GM20431 (cell line): ENCODE results near the gene PEMT.

Experiments
- in situ Hi-C: fragments of 300-500 bp; cut with MseI, MboI; formaldehyde crosslinking; loops from one replicate; pipeline ENCODE4 v1.15.0; 2020; ENCODE audit warnings: low sequenced_read_pairs; ENCODE audit not compliant: unreplicated experiment

The PEMT gene

DNA sequence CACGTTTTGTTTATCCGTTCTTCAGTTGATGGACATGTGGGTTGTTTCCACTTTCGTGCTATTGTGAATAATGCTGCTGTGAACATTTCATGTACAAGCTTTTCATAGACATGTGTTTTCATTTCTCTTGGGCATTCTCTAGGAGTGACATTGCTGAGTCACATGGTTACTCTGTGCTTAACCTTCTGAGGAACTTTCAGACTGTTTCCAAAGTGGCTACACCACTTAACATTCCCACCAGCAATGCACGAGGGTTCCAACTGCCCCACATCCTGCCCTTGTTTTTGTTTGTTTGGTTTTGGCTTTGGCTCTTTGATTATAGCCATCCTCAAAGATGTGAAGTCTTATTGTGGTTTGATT lies 14.2 kb upstream of the PEMT start:
- in situ Hi-C loops: no loop called here

DNA sequence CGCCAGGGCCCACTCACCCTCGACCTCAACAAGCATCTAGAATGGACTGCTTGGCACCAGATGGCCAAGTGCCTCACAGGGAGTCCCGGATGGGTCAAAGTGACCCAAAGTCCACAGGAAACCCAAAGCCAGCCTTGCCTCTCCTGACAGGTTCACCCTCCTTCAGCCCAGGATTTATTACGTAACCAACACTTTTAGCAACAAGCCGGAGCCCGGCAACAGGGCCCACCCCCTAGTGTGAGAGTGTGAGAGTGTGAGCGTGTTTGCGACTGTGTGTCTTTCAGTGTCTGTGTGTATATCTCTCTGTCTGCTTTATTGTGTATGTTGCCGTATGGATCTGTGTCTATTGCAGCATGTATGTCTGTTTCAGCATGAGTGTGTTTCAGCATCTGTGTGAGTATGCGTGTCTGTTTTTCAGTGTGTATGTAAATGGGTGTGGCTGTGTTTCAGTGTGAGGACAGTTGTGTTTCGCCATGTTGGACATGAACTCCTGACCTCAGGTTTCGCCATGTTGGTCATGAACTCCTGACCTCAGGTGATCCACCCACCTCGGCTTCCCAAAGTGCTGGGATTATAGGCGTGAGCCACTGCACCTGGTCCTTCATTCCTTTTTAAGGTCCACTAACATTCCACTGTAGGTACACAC lies 13.7 kb upstream of the PEMT start:
- in situ Hi-C loops: no loop called here

DNA sequence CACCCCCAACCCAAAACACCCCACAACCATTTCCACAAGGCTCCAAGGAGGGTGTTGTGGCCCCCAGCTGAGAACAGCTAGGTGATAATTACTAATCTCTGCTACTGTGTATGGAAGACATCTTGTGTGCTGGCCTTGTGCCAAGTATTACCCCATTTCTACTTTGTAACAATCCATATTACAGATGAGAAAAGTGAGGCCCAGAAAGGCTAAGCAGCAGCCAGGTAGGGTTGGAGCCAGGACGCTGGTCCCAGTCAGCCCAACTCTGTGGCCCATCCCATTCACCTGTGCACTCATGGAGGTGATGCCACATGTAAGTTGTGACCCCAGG lies 12.4 kb upstream of the PEMT start:
- in situ Hi-C loops: no loop called here

DNA sequence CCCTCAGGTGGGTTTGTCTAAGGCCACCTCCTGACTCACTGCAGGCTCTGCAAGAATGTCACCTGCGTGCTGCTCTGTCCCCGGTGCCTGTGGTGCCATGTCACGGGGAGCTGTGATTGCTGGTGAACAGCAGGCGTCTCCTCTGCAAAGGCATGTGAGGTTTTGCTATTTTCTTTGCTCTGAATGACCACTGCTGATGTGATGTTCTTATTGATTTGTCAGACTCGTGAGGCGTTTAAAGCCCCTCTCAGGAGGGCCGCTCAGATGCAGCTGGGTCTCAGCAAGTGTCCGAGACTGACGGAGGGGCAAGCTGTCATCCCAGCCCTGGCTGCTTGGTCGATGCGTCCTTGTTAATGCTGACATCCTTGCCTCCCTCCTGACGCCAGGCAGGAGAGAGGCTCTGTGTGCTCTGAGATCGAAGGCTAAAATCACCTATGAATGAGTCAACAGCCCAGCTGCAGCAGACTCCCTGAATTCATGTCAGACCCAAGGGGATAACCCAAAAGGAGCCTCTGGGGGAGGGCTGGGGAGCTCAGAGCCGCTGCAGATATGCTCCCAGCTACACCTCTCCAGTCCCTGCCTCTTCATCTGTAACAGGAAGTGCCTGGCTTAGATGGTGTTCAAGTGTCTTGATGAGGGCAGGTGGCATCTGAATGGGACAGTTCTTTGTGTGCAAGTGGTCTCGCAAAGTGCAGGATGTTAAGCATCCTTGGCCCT lies 11.8 kb upstream of the PEMT start:
- in situ Hi-C loops: no loop called here

DNA sequence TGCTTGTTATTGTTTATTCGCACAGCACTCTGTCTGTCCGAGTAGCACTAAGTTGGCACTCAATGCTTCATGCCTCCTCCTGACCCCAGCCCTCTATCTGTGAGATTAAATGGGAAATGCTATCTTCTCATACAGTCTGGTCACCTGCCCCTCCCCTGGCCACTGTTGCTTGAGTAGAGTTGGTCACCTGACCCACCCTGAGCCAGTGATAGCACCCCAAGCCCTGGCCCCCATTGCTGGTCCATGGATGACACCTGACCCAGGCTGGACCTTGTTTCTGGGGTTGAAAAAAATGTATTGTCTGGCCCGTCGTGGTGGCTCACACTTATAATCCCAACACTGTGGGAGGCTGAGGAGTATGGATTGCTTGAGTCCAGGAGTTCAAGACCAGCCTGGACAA lies 8.5 kb upstream of the PEMT start:
- in situ Hi-C loops: no loop called here

DNA sequence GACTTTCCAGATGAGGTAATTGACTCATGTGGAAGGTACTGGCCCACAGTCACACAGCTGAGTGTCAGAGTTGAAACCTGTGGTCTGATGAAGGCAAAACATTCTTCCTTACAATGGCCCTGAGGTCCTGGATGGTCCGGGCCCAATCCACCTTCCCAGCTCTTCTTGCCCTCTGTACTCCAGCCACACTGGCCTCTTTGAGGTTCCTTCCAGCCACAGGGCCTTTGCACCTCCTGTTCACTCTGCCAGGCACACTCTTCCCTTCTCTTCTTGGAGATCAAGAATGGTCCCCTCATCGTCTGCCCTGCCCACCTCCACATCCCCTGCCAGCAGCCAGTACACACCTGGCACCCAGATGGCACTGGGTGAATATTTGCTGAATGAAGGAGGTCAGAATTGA lies 6.5 kb upstream of the PEMT start:
- in situ Hi-C loops: no loop called here

DNA sequence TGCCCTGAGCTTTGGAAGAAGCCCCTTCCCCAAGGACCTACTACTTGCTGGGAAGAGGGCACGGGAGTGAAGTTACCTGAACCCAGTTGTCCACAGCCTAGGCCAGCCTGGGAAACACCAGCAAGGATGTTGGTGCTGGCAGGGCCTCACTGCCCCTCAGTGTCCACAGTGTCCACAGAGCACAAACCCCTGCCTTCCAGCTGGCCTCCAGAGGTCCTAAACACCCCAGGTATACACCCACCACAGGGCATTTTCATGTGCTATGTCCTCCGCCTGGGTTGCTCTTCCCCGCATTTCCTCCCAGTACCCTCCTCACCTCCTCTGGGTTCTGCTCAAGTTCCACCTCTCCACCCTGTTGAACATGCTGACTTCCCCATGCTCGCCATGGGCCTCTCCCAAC lies 4.2 kb upstream of the PEMT start:
- in situ Hi-C loops: no loop called here

DNA sequence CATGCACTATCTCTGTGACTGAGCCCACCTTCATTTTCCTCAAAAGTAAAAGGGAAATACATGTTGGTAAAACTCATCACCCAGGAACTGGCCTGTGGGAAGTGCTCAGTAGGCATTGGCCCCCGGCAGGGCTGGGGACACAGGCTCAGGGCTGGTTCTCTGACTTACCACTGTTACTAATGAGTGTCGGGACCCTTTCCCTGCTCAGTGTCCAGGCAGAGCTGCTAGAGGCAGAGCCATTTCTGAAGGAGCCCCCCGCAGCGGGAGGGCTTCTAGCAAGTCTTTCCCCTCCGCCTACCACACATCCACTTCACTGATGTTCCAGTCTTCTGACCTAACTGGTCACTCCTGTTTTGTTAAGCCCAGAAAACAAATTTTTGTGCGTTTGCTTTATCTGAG lies 1.7 kb upstream of the PEMT start:
- in situ Hi-C loops: no loop called here

DNA sequence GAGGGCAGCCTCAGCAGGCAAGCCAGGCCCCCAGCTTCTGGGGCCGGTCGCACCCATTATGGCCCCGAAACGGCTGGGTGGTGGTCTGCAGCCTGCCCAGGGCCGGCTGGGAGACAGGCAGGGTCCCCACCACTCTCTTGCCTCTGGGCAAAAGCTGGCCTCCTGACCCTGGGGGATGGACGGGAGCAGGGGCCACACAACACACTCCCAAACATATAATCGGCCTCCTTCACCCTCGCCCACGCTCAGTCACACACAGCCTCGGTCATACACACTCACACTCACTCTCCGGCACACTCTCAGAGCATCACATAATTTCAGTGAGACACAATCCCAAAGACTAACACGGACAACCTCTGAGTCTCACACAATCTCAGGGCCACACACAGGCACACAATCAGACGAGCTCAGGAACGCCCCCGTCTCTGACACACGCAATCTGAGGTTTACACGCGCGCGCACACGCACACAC lies 589 bp downstream of the PEMT start:
- in situ Hi-C loops: no loop called here

DNA sequence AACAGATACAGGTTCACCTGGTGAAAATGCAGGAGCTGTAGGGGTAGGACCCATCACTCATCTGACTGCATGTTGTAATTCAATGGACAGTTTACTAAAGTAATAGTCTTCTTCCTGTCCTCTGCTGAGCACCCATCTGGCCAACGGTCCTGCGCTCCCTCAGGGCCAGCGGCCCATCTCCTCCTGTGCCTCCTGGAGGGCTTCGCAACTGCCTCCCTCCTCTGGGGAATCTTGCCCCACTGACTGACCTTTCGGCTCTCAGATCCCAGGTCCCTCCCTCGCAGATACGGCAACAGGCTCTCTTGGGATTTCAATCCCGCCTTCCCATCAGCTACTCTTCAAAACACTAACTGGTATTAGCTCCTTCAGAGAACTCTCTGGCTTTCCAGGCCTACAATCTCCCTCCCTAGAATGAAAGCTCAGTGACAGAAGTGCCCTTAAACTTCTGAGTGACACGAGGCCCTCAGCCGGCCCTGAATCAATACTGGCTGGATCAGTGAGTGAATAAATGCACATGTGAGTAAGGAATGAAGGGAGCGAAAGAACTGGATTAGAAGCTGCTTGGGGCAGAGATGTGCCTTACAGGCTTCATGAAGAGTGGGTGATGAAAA lies 1.3 kb downstream of the PEMT start:
- in situ Hi-C loops: no loop called here

DNA sequence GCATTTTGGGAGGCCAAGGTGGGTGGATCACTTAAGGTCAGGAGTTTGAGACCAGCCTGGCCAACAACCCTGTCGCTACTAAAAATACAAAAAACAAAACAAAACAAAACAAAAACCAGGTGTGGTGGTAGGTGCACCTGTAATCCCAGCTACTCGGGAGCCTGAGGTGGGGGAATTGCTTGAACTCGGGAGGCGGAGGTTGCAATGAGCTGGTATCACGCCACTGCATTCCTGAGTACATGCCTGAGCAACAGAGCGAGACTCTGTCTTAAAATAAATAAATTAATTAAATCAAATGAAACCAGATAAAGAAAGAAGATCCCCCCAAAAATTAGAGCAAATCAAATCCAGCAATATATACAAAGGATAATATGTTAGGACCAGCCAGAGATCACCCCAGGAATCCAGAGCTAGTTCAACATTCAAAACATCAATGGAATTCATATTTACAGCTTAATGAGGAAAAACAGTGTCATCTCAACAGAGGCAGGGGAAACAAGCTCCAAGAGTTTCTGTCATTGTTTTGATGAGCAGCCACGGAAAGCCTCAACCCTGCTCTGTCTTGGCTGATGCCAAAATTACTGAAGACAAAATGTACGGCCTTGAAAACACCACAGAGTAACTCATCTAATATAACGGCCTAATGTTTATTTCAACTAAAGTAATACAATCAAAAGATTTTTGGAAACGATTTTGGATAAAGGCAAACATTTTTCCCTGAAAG lies 3.7 kb downstream of the PEMT start:
- in situ Hi-C loops: no loop called here

DNA sequence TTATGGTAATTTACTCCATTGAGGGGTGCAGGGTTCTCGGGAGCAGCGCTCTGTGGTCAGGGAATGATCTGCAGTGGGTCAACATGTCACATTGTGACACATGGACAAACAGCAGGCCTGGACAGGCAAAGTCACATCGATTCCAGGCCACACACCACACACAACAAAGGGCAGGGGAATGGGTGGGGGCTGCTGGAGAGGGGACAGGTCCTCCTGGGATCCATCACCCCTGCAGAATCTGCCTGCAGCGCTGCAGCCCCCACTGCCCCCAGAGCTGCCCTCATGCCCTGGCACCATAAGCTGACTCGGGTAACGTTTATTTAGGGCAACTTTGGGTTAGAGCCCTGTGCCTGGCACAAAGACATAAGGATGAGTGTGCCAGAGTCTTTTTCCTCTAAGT lies 9.1 kb downstream of the PEMT start:
- in situ Hi-C loops: no loop called here

DNA sequence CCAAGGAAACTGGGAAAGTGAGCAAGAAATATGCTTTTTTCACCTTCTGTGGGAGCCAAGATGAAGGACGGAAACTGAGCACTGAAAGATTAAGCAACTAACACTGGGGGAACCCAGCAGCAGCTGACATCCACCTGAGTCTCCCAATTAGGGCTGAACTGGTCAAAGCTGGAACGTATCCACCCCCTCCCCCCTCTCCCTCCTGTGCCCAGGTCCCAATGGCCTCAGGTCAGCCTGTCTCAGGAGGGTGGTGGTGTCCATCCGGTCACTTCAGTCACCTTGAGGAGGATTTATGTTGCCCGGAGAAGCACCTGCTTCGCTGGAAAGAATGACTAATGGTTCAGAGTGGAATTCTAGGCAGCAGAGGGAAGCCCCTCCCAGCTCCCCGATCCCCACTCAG lies 10.0 kb downstream of the PEMT start:
- in situ Hi-C loops: no loop called here

DNA sequence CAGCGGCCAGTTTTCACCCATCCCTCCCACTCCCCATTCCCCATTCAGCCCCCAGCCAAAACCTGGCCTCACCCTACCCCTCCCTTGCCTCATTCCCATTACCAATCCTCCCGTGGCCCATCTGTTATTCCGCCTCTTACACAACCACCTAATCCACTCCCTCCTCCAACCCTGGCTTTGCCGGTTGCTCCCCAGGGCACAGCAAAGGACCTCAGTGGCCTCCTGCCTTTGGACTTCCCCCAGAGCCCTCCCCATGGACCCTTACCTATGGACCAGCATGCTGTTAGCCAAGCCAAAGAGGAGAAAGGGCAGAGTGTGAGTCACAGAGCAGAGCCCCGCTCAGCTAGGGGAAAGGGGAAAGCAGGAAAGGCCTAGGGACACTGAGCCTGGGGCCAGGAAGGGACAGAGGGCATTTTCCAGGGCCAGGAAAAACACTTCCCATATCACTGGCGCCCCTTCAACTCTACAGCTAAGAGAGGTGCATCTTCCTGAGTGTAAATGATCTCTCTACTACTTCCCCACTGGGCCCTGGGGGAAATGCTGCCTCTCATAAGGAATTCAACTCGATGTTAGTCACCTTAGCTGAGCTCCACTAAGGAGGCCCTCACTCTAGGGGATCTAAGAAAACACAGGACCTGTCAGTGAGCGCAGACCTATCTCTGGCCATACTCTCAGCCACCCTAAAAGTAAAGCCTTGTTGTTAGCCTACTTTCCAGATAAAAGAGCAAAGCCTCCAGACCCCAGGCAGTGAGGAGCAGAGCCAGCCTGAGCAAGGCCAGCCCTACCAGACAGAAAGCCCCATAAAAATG lies 10.6 kb downstream of the PEMT start:
- in situ Hi-C loops: no loop called here

DNA sequence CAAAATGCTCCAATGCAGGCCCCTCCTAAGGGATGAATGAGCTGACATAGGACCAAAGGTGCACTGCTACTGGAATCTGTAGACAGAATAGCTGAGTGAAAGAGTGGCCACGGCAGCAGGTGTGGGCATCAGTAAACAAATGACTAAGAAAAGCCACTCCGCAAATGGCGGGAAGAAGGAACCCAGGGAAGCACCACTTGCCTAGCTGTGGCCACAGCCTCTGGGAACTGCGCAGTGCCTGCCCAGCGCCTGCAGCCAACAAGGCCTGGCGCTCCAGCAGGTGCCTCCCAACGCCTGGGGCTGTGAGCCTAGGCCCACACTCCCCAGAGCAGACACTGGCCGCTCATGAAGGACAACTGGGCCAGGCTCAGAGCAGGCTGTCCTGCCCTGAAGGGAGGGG lies 11.8 kb downstream of the PEMT start:
- in situ Hi-C loops: no loop called here

DNA sequence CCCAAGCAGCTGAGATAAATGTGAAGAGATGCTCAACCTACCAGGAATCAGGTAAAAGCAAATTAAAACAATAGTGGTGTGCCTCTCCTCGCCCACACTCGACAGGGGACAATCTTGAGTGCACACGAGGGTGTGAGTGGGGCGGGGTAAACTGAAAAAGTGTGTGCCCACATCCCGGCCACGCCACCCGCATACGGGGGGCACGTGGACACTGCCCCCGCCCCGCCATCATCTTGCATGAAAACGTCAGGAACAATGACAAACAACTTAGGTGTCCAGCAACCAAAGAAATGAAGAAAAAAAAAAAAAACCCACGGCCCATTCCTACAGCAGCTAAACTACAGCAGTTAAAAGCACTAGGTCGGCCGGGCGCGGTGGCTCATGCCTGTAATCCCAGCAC lies 14.1 kb downstream of the PEMT start:
- in situ Hi-C loops: no loop called here

DNA sequence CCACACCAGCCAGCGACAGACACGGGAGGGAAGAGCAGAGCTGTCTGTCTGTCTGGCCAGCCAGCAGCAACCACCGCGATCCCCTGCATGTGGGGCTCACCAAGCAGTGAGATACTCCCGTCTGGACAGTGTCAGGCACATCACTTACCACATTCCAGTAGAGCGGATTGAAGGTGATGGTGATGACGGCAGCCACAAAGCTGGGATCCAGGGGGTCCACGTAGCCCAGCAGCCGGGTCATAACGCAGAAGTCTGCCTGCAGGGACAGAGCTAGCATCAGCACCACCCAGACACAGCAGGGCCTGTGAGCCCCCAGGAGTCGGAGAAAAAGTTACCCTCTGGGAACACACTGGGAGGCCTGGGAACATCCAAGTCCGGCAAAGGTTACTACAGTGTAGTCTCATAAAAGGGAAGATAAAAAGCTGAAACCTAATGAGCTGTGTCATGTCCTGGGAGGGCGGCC lies 14.7 kb downstream of the PEMT start:
- in situ Hi-C loops: no loop called here

DNA sequence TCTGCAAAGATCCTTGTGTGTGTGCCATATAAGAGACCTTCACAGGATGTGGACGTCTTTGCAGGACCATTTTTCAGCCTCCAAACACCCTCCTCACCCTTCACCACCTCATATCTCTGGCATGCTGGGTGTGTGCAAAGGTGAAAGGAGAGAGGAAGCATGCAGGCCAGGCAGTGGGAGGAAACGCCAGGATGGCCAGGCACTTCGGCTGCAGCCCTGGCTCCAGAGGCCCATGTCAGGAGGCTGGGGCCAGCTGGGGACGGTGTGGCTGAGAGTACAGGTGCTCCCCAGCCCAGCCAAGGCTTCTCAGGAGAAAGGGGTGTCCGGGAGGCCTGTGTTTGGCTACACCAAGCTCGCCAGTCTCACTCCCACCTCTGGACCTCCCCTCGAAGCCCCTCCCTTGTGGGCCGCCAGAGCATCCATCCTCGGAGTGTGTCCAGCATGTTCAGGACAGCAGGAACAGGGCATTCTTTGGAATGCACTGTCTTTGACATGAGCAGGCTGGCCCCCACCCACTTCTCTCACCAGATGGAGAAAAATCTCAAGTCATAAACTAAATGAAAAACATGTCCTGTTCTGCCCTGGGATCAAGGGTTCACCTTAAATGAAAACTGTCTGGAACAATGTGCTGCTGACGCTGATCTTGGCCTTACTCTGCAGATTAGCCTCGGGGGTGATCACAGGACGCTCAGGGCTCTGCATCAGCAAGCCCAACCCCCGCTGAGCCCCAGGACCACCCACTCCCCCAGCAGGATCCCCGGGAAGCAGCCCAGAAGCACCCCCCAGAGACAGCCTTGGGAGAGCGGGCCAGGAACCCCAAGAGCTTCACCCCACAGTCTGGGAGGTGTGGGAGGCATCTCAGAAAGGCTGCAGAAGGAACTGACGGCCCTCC lies 15.9 kb downstream of the PEMT start:
- in situ Hi-C loops: no loop called here

DNA sequence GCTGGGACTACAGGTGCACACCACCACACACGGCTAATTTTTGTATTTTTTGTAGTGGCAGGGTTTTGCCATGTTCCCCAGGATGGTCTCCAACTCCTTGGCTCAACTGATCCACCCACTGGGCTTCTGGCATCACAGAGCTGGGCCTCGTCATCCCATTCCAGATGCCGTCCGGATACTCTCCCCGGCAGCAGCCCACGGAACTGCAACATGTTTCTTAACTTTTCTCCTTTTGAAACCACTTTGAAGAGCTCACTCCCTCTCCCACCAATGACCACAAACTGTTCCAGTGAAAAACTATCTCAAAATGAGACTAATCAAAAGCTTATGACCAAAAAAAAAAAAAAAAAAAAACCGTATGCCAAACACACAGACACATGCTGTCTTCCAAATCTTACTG lies 17.6 kb downstream of the PEMT start:
- in situ Hi-C loops: no loop called here
